ENCODE measurements around the gene SSTR4.

Gene SSTR4

DNA sequence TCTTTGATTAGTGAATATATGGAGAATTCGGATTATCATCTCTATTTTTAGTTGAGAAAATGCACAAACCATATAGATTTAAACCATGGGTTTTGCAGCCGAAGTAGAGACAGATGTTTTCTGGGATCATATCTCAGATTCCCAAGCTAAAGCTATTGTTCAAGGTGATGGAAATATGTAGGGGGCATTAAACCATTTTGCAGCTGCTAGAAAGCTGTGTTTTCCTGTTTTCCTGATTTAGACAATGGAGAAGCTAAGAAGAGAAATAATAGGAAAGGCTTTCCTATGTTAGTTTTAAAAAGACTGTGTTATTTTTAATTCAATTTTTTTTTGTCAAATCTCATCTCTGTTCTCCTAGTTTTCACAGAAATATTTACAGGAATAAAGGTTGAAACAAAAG, 44.8 kb downstream of the SSTR4 start:
- no peaks in the 10 kb centered on the region for H3K9me2 ChIP-seq (replicated peaks; ENCODE audit: low read depth, low read length)
- no peak overlapping the region for H3K9ac ChIP-seq (ENCODE audit: low read depth, low read length, poor library complexity, severe bottlenecking)
- peaks cover 49% of the 10 kb centered on the region for H3K4me1 ChIP-seq (ENCODE audit: insufficient read depth, low read length, poor library complexity, severe bottlenecking)
- no peaks in the 10 kb centered on the region; the same call in 1 of the 2 replicates for H3K36me3 ChIP-seq (ENCODE audit: insufficient read depth, low read length)
- peaks cover 34% of the 10 kb centered on the region for H4K20me1 ChIP-seq (ENCODE audit: insufficient read depth, low read length, poor library complexity, severe bottlenecking)
- H2AFZ ChIP-seq (ENCODE audit: low read length) = no peak overlapping the region
- no peaks in the 10 kb centered on the region for H3K27me3 ChIP-seq (ENCODE audit: insufficient read depth, low read length, poor library complexity, severe bottlenecking)
- TF ChIP-seq EZH2phosphoT487 (IDR thresholded peaks at IDR 0.05; ENCODE audit: borderline replicate concordance) = no peak
- TF ChIP-seq, protein P1, sequence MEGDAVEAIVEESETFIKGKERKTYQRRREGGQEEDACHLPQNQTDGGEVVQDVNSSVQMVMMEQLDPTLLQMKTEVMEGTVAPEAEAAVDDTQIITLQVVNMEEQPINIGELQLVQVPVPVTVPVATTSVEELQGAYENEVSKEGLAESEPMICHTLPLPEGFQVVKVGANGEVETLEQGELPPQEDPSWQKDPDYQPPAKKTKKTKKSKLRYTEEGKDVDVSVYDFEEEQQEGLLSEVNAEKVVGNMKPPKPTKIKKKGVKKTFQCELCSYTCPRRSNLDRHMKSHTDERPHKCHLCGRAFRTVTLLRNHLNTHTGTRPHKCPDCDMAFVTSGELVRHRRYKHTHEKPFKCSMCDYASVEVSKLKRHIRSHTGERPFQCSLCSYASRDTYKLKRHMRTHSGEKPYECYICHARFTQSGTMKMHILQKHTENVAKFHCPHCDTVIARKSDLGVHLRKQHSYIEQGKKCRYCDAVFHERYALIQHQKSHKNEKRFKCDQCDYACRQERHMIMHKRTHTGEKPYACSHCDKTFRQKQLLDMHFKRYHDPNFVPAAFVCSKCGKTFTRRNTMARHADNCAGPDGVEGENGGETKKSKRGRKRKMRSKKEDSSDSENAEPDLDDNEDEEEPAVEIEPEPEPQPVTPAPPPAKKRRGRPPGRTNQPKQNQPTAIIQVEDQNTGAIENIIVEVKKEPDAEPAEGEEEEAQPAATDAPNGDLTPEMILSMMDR (conservative IDR thresholded peaks at IDR 0.05; ENCODE audit: low read length) = no peak
- no peaks in the 10 kb centered on the region for H3K9me3 ChIP-seq (ENCODE audit: insufficient read depth, low read depth, low read length)
- peaks cover 63% of the 10 kb centered on the region for H3K79me2 ChIP-seq (ENCODE audit: insufficient read depth, low read length)
- H3K4me2 ChIP-seq (ENCODE audit: low read depth, low read length, poor library complexity, severe bottlenecking) = peak overlapping the region; percentile 95
- no peaks in the 10 kb centered on the region for H3F3A ChIP-seq (ENCODE audit: low read depth)
- peak overlapping the region; percentile 31 for H3K4me3 ChIP-seq (ENCODE audit: low read length, poor library complexity, severe bottlenecking)

DNA sequence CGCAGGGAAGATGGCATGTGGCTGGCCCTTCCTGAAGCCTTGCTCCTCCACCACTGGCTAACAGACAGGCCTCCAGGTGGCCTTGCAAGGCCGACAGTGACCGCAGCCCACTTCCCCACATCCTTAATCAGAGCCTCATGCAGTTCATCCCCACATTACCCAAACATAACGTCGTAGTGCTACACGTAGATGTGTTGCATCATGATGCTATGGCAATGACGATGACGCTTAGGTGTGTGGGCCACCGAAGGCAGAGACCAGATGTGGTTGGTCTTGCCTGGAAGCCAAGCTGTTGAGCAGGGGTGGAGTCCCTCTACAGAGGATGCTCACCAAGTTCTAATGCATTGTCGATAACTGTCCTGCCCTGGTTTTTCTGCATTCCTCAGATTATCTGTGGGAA, 45.4 kb downstream of the SSTR4 start:
- Histone ChIP-seq H2AFZ (ENCODE audit: low read length) (no peak overlapping the region), H3K9me3 (ENCODE audit: insufficient read depth, low read depth, low read length) (no peaks in the 10 kb centered on the region), H3K27me3 (ENCODE audit: insufficient read depth, low read length, poor library complexity, severe bottlenecking) (no peaks in the 10 kb centered on the region), H3K4me1 (ENCODE audit: insufficient read depth, low read length, poor library complexity, severe bottlenecking) (peaks cover 54% of the 10 kb centered on the region), H3K79me2 (ENCODE audit: insufficient read depth, low read length) (peaks cover 69% of the 10 kb centered on the region), H3K9me2 (replicated peaks; ENCODE audit: low read depth, low read length) (no peaks in the 10 kb centered on the region), H3K36me3 (ENCODE audit: insufficient read depth, low read length) (no peaks in the 10 kb centered on the region; the same call in 1 of the 2 replicates), H3K4me3 (ENCODE audit: low read length, poor library complexity, severe bottlenecking) (peak overlapping the region; percentile 91), H3K4me2 (ENCODE audit: low read depth, low read length, poor library complexity, severe bottlenecking) (peak overlapping the region; percentile 95), H4K20me1 (ENCODE audit: insufficient read depth, low read length, poor library complexity, severe bottlenecking) (peaks cover 34% of the 10 kb centered on the region), H3F3A (ENCODE audit: low read depth) (no peaks in the 10 kb centered on the region), H3K9ac (ENCODE audit: low read depth, low read length, poor library complexity, severe bottlenecking) (no peak overlapping the region)
- TF ChIP-seq, protein P1 (conservative IDR thresholded peaks at IDR 0.05; ENCODE audit: low read length) = no peak
- TF ChIP-seq EZH2phosphoT487 (IDR thresholded peaks at IDR 0.05; ENCODE audit: borderline replicate concordance) = no peak

DNA sequence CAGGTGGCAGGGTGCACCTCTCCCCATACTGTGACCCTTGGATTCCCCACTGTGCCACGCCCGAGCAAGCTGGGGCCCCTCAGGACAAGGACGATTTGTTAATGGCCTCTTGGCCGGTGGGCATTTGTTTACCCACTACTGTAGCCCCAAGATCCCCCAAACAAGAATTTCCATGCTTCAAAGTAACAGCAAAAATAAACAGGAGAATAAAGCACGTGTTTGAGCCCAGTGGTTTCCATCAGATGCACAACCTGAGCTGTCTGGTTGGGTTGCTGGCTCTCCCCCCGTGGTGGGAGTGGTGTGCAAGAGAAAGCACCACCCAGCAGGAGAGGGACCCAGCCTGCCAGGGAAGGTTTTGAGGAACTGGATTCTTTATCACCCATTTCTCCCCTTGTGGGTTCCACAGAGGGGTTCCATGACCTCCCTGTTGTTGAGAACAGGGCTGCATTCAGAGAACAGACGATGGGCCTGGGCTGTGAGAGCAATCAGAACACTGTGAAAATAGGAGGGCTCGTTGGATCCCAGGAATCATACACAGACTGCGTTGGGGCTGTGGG, 46.2 kb downstream of the SSTR4 start:
- H3F3A ChIP-seq (ENCODE audit: low read depth) = peaks cover under 1% of the 10 kb centered on the region
- no peak overlapping the region for H2AFZ ChIP-seq (ENCODE audit: low read length)
- H3K27me3 ChIP-seq (ENCODE audit: insufficient read depth, low read length, poor library complexity, severe bottlenecking) = no peaks in the 10 kb centered on the region
- H3K9me3 ChIP-seq (ENCODE audit: insufficient read depth, low read depth, low read length) = no peaks in the 10 kb centered on the region
- H3K36me3 ChIP-seq (ENCODE audit: insufficient read depth, low read length) = no peaks in the 10 kb centered on the region; the same call in 1 of the 2 replicates
- H3K79me2 ChIP-seq (ENCODE audit: insufficient read depth, low read length) = peaks cover 75% of the 10 kb centered on the region
- H3K4me1 ChIP-seq (ENCODE audit: insufficient read depth, low read length, poor library complexity, severe bottlenecking) = peaks cover 57% of the 10 kb centered on the region
- H3K9ac ChIP-seq (ENCODE audit: low read depth, low read length, poor library complexity, severe bottlenecking) = peak overlapping the region; percentile 99
- no peak for TF ChIP-seq EZH2phosphoT487 (IDR thresholded peaks at IDR 0.05; ENCODE audit: borderline replicate concordance)
- TF ChIP-seq, protein P1 (conservative IDR thresholded peaks at IDR 0.05; ENCODE audit: low read length) = no peak
- peak overlapping the region; percentile 95 for H3K4me2 ChIP-seq (ENCODE audit: low read depth, low read length, poor library complexity, severe bottlenecking)
- H3K9me2 ChIP-seq (replicated peaks; ENCODE audit: low read depth, low read length) = no peaks in the 10 kb centered on the region
- H4K20me1 ChIP-seq (ENCODE audit: insufficient read depth, low read length, poor library complexity, severe bottlenecking) = peaks cover 34% of the 10 kb centered on the region
- peak overlapping the region; percentile 91 for H3K4me3 ChIP-seq (ENCODE audit: low read length, poor library complexity, severe bottlenecking)
